ENCODE results near the gene KRTAP4-11.

DNA sequence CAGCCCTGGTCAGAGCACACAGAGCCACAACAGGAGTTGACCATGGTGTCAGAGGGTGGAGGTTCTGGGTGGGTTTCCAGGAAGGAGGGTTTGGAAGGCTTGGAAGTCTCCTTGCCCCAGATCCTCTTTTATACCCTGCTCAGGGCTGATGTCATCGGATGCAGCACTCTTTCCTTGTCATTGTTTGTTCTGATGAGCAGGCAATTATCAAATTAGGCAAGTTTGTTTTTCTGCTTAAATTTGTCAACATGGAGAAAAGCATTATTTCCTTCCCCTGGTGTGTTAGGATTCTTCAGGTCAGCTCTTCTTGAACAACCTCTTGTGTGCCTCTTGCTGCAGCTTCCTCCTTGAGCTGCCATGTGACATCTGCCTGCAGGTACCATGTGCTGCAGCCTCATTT lies 42.5 kb upstream of the KRTAP4-11 start, which contains the start of gene KRTAP4-4:
- TF ChIP-seq EP300 (IDR thresholded peaks at IDR 0.05; ENCODE audit: borderline replicate concordance in 1 of 2, low read depth in 1 of 2, low read length in 1 of 2): no peak
- no peak for TF ChIP-seq SIN3A (IDR thresholded peaks at IDR 0.05; ENCODE audit: borderline replicate concordance, low read depth, low read length)
- no peak for TF ChIP-seq POLR2AphosphoS5 (IDR thresholded peaks at IDR 0.05; ENCODE audit: low read depth, low read length)
- no peak for TF ChIP-seq TAF1 (IDR thresholded peaks at IDR 0.05; ENCODE audit: borderline replicate concordance, low read depth, low read length)
- TF ChIP-seq, protein P1, sequence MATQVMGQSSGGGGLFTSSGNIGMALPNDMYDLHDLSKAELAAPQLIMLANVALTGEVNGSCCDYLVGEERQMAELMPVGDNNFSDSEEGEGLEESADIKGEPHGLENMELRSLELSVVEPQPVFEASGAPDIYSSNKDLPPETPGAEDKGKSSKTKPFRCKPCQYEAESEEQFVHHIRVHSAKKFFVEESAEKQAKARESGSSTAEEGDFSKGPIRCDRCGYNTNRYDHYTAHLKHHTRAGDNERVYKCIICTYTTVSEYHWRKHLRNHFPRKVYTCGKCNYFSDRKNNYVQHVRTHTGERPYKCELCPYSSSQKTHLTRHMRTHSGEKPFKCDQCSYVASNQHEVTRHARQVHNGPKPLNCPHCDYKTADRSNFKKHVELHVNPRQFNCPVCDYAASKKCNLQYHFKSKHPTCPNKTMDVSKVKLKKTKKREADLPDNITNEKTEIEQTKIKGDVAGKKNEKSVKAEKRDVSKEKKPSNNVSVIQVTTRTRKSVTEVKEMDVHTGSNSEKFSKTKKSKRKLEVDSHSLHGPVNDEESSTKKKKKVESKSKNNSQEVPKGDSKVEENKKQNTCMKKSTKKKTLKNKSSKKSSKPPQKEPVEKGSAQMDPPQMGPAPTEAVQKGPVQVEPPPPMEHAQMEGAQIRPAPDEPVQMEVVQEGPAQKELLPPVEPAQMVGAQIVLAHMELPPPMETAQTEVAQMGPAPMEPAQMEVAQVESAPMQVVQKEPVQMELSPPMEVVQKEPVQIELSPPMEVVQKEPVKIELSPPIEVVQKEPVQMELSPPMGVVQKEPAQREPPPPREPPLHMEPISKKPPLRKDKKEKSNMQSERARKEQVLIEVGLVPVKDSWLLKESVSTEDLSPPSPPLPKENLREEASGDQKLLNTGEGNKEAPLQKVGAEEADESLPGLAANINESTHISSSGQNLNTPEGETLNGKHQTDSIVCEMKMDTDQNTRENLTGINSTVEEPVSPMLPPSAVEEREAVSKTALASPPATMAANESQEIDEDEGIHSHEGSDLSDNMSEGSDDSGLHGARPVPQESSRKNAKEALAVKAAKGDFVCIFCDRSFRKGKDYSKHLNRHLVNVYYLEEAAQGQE (IDR thresholded peaks at IDR 0.05; ENCODE audit: low read depth, low read length): no peak
- TF ChIP-seq, protein P2, sequence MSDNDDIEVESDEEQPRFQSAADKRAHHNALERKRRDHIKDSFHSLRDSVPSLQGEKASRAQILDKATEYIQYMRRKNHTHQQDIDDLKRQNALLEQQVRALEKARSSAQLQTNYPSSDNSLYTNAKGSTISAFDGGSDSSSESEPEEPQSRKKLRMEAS (IDR thresholded peaks at IDR 0.05; ENCODE audit: low read depth): no peak
- TF ChIP-seq, protein P3, sequence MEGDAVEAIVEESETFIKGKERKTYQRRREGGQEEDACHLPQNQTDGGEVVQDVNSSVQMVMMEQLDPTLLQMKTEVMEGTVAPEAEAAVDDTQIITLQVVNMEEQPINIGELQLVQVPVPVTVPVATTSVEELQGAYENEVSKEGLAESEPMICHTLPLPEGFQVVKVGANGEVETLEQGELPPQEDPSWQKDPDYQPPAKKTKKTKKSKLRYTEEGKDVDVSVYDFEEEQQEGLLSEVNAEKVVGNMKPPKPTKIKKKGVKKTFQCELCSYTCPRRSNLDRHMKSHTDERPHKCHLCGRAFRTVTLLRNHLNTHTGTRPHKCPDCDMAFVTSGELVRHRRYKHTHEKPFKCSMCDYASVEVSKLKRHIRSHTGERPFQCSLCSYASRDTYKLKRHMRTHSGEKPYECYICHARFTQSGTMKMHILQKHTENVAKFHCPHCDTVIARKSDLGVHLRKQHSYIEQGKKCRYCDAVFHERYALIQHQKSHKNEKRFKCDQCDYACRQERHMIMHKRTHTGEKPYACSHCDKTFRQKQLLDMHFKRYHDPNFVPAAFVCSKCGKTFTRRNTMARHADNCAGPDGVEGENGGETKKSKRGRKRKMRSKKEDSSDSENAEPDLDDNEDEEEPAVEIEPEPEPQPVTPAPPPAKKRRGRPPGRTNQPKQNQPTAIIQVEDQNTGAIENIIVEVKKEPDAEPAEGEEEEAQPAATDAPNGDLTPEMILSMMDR (IDR thresholded peaks at IDR 0.05): no peak
- TF ChIP-seq, protein P4, sequence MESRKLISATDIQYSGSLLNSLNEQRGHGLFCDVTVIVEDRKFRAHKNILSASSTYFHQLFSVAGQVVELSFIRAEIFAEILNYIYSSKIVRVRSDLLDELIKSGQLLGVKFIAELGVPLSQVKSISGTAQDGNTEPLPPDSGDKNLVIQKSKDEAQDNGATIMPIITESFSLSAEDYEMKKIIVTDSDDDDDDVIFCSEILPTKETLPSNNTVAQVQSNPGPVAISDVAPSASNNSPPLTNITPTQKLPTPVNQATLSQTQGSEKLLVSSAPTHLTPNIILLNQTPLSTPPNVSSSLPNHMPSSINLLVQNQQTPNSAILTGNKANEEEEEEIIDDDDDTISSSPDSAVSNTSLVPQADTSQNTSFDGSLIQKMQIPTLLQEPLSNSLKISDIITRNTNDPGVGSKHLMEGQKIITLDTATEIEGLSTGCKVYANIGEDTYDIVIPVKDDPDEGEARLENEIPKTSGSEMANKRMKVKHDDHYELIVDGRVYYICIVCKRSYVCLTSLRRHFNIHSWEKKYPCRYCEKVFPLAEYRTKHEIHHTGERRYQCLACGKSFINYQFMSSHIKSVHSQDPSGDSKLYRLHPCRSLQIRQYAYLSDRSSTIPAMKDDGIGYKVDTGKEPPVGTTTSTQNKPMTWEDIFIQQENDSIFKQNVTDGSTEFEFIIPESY (IDR thresholded peaks at IDR 0.05; ENCODE audit: borderline replicate concordance, low read depth): no peak
- TF ChIP-seq TEAD4 (IDR thresholded peaks at IDR 0.05; ENCODE audit: borderline replicate concordance, insufficient read depth): no peak
- no peak for TF ChIP-seq RFX5 (IDR thresholded peaks at IDR 0.05; ENCODE audit: low read length)
- TF ChIP-seq, protein P5, sequence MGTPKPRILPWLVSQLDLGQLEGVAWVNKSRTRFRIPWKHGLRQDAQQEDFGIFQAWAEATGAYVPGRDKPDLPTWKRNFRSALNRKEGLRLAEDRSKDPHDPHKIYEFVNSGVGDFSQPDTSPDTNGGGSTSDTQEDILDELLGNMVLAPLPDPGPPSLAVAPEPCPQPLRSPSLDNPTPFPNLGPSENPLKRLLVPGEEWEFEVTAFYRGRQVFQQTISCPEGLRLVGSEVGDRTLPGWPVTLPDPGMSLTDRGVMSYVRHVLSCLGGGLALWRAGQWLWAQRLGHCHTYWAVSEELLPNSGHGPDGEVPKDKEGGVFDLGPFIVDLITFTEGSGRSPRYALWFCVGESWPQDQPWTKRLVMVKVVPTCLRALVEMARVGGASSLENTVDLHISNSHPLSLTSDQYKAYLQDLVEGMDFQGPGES (IDR thresholded peaks at IDR 0.05; ENCODE audit: low read depth, low read length): no peak
- no peak for TF ChIP-seq JUND (IDR thresholded peaks at IDR 0.05)
- no peak for TF ChIP-seq GATA2 (CRISPR knock-in tag; IDR thresholded peaks at IDR 0.05)
- no peak for TF ChIP-seq GABPA (IDR thresholded peaks at IDR 0.05; ENCODE audit: low read depth)

All from SK-N-SH (cell line).